Mucosa of descending colon (tissue), 3 donors: ENCODE data around the gene LIPA. TPM values are rescaled to one million over a fixed set of nuclear protein-coding genes. Genes with fewer than 3 reads are reported as not detected.

Experiments used
- ATAC-seq: fragments of 200-7000 bp; cut with Tn5 transposase; one replicate; pipeline ENCODE4 v1.9.1; 2020; ENCODE audit warnings: mild to moderate bottlenecking, moderate library complexity
- DNase-seq, 3 donors: peaks; one replicate each; pipeline ENCODE4 v3.0.0-alpha.2; 2020
- H3K36me3 ChIP-seq: fragments of 200-600 bp; one replicate; pipeline ENCODE4 v1.8.0; 2021; ENCODE audit warnings: low read depth, mild to moderate bottlenecking
- H3K4me1 ChIP-seq: fragments of 200-600 bp; one replicate; pipeline ENCODE4 v1.8.0; 2021; ENCODE audit warnings: low read depth, mild to moderate bottlenecking
- H3K4me3 ChIP-seq: fragments of 200-600 bp; one replicate; pipeline ENCODE4 v1.8.0; 2021; ENCODE audit warnings: mild to moderate bottlenecking
- H3K9me3 ChIP-seq: fragments of 200-600 bp; one replicate; pipeline ENCODE4 v1.8.0; 2021; ENCODE audit warnings: mild to moderate bottlenecking
- CTCF ChIP-seq: fragments of 200-600 bp; IDR thresholded peaks from one replicate; pipeline ENCODE4 v1.8.0; 2022; ENCODE audit warnings: antibody characterized with exemption, mild to moderate bottlenecking
- intact Hi-C, 2 donors: fragments of 100-400 bp; cut with DNase I in 1 of 2; cut with micrococcal nuclease in 1 of 2; formaldehyde crosslinking; loops; one replicate each; pipeline versions ENCODE4 v1.11.0 to v1.11.1; 2022; cut with DNase I, micrococcal nuclease
- total RNA-seq, 3 donors: library from RNA; stranded (reverse); fragmentation: NEBNext Ultra II Directional in 2 of 3; extraction: Animal tissue kit (Norgen Biotek cat#: 25700) in 2 of 3; gene quantifications; one replicate each; pipeline versions ENCODE4 v1.2.1 to v1.2.4, GENCODE V29; 2021 to 2023
- donor health status: DM: no; HTN: no; CAD: no; lungs with moderate emphysema.
- donor health status: DM: no; HTN: no; CAD: no.
- donor health status: DM: no; HTN: yes; CAD: no.

LIPA gene
- total RNA-seq, 3 donors from 2014 or later, result 20.6 to 34.5 (median 29.6) TPM

DNA sequence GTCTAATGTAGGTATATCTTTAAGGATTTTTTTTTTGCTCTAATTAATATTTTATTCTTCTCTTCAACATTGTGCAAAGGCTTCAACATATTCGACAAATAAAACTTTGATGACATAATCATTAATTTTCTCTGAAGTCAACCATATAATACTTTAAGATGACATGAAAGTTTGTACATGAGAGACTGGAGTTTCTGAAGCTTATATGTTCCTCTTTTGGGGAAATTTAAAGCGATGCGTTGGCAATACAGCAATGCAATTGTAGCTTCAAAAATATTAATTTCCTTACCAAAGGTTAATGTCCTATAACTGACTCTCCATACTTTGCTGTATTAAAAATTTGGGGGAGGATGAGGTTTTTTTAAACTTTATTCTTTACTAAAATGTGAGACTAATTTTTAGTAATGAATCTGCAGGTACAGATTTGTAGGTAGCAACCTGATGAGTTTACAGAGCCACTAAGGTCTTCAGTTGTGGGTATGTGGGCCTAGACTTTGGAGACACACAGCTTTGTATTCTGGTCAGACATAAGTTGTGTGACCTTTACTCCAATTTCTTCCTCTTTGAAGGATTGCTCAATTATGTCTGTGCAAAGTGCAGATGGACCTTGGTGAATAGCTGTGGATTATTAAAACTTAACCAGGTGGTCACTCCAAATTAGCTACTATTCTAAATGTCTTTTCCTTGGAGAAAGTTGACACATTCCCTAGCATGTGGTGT, 18.0 kb upstream of the LIPA start:
- H3K4me3 ChIP-seq, result no peak overlapping the region
- H3K9me3 ChIP-seq, result no peaks in the 10 kb centered on the region
- DNase-seq, result no peak
- no peaks in the 10 kb centered on the region for H3K4me1 ChIP-seq
- no peaks in the 10 kb centered on the region for H3K36me3 ChIP-seq
- ATAC-seq, result peak; percentile 31
- no peak for TF ChIP-seq CTCF
- intact Hi-C loops, result no loop called here

- no peak for TF ChIP-seq CTCF
- H3K36me3 ChIP-seq, result no peaks in the 10 kb centered on the region
- H3K4me1 ChIP-seq, result no peaks in the 10 kb centered on the region
- ATAC-seq (no peak), DNase-seq (no peak)
- no peak overlapping the region for H3K4me3 ChIP-seq
- no peaks in the 10 kb centered on the region for H3K9me3 ChIP-seq
- intact Hi-C loops, result no loop called here
These were observed 15.3 kb upstream of the LIPA start for GRCh38 chr10:89266721-89267453.

GRCh38 chr10:89263531-89263930, 12.0 kb upstream of the LIPA start:
- intact Hi-C loops, result no loop called here
- DNase-seq, result no peak
- no peak for TF ChIP-seq CTCF
- Histone ChIP-seq H3K4me3 (no peak overlapping the region), H3K36me3 (no peaks in the 10 kb centered on the region), H3K4me1 (no peaks in the 10 kb centered on the region), H3K9me3 (no peaks in the 10 kb centered on the region)
- no peak for ATAC-seq

- intact Hi-C loops, result no loop called here
- DNase-seq (no peak), ATAC-seq (no peak)
- H3K36me3 ChIP-seq, result no peaks in the 10 kb centered on the region
- H3K9me3 ChIP-seq, result no peaks in the 10 kb centered on the region
- H3K4me1 ChIP-seq, result no peaks in the 10 kb centered on the region
- H3K4me3 ChIP-seq, result no peak overlapping the region
- no peak for TF ChIP-seq CTCF
These were observed 11.5 kb upstream of the LIPA start for GRCh38 chr10:89263091-89263490.

DNA sequence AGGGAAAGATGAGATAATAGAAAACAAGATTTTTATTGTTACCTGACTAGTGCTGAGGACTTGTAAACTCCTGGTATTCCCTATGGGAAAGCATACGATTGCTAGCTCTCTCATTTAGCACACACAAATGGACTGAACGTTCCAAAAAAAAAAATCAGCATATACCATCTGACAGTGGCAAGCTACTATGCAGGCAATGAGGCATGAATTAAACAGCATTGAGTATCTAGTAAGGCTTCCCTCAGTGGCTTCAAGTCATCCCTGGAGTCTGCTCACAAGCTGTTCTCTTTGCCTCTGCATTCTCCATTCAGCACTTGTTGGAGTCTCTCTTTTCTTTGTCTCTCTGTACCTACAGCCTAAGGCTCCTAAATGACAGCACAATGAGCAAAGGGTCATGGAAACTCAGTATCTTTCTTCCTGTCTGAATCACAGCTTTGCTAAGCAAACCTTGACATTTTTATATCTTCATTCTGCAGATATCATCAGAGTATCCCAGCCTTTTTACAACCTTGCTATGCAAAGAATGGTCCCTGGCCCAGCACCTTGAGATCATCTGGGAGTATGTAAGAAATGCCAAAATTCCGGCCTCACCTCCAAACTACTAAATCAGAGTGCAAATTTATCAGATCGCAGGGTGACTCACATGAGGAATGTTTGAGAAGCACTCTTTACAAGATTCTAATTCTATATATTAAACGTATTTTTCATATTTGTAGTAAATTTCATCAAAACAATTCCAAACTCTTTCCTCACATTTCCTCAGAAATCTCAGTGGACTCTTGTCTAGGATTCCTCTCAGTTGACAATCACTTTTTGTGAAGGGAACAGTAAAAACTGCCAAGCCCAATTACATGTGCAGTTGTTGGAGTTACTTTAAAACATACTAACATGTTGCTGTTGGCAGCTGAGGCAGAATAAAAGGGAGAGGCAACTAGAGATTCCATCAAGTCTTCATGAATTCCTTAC, 10.8 kb upstream of the LIPA start:
- no peaks in the 10 kb centered on the region for H3K9me3 ChIP-seq
- intact Hi-C loops, result no loop called here
- no peaks in the 10 kb centered on the region for H3K36me3 ChIP-seq
- H3K4me1 ChIP-seq, result no peaks in the 10 kb centered on the region
- no peak overlapping the region for H3K4me3 ChIP-seq
- DNase-seq (no peak), ATAC-seq (no peak)
- no peak for TF ChIP-seq CTCF
